HepG2 (cell line): ENCODE data around the gene FALEC. TPM values are rescaled to one million over a fixed set of nuclear protein-coding genes. Genes with fewer than 3 reads are reported as not detected.

ENCODE experiments used
- CENPT ChIP-seq: sonication (generic); formaldehyde crosslinking; IDR thresholded peaks from 2 replicates; pipeline ENCODE4 v1.8.0; 2022; ENCODE audit warnings: low read depth, mild to moderate bottlenecking, moderate library complexity, missing genetic modification reagents
- MTF1 ChIP-seq: sonication (generic); formaldehyde crosslinking; IDR thresholded peaks from 2 replicates; pipeline ENCODE4 v1.5.0; 2020; ENCODE audit warnings: missing genetic modification reagents
- NFE2L2 ChIP-seq: fragments of 150-350 bp; IDR thresholded peaks from 2 replicates; pipeline ENCODE4 v1.6.1; 2014; ENCODE audit warnings: low read length
- SAFB2 ChIP-seq: sonication (generic); formaldehyde crosslinking; IDR thresholded peaks from 2 replicates; pipeline ENCODE4 v1.5.1; 2020; ENCODE audit warnings: missing genetic modification reagents, low read depth, mild to moderate bottlenecking, borderline replicate concordance
- SMYD3 ChIP-seq: sonication (generic); formaldehyde crosslinking; IDR thresholded peaks from 2 replicates; pipeline ENCODE4 v1.8.1; 2023; ENCODE audit warnings: mild to moderate bottlenecking, missing genetic modification reagents
- UBTF ChIP-seq: sonication (generic); formaldehyde crosslinking; IDR thresholded peaks from 2 replicates; pipeline ENCODE4 v1.4.0; 2020; ENCODE audit warnings: mild to moderate bottlenecking, missing genetic modification reagents
- ZBTB33 ChIP-seq: sonication (generic); formaldehyde crosslinking; IDR thresholded peaks from 2 replicates; pipeline ENCODE4 v1.4.0; 2020; ENCODE audit warnings: missing genetic modification reagents
- ZNF276 ChIP-seq: sonication (generic); formaldehyde crosslinking; IDR thresholded peaks from 2 replicates; pipeline ENCODE4 v1.4.0; 2020; ENCODE audit warnings: mild to moderate bottlenecking, low read depth, missing genetic modification reagents
- ZNF484 ChIP-seq: sonication (generic); formaldehyde crosslinking; IDR thresholded peaks from 2 replicates; pipeline ENCODE4 v1.5.1; 2020; ENCODE audit warnings: mild to moderate bottlenecking, low read depth, missing genetic modification reagents, borderline replicate concordance
- ZNF687 ChIP-seq: sonication (generic); formaldehyde crosslinking; IDR thresholded peaks from 2 replicates; pipeline ENCODE4 v1.5.1; 2020; ENCODE audit warnings: mild to moderate bottlenecking, missing genetic modification reagents, moderate library complexity
- polyA plus RNA-seq, 8 experiments: library from polyadenylated mRNA; depleted of rRNA in 3 of 8; stranded (reverse) in 7 of 8; unstranded in 1 of 8; fragments of >200 nt; fragmentation: Illumina TruSeq in 4 of 8; extraction: Trizol in 4 of 8; gene quantifications; 2 replicates each; pipeline versions ENCODE4 v1.2.1 to v1.2.3, GENCODE V29; 2011 to 2016; ENCODE audit warnings: low read depth in 4 of 8, missing spikeins in 1 of 8, mixed read lengths in 1 of 8; ENCODE audit not compliant: insufficient read depth in 1 of 8
- total RNA-seq, 5 experiments: library from RNA; depleted of rRNA; stranded (reverse); fragments of >200 nt; fragmentation: Illumina TruSeq; extraction: Trizol; gene quantifications; 2 replicates each; pipeline ENCODE4 v1.2.3, GENCODE V29; 2016; ENCODE audit warnings: low read depth in 1 of 5
- TF ChIP-seq, protein P1 (sequence below): IDR thresholded peaks from 2 replicates; pipeline ENCODE4 v1.6.1; 2016; ENCODE audit warnings: low read depth
- TF ChIP-seq, protein P2 (sequence below): sonication (generic); formaldehyde crosslinking; IDR thresholded peaks from 2 replicates; pipeline ENCODE4 v1.5.1; 2020; ENCODE audit warnings: missing genetic modification reagents, mild to moderate bottlenecking, borderline replicate concordance

Gene FALEC
- total and polyA plus RNA-seq, 2 of the 13 experiments (the other 11 are each of a cell fraction or from before 2014, with no cell fraction given): 0.33 to 0.71 TPM

DNA sequence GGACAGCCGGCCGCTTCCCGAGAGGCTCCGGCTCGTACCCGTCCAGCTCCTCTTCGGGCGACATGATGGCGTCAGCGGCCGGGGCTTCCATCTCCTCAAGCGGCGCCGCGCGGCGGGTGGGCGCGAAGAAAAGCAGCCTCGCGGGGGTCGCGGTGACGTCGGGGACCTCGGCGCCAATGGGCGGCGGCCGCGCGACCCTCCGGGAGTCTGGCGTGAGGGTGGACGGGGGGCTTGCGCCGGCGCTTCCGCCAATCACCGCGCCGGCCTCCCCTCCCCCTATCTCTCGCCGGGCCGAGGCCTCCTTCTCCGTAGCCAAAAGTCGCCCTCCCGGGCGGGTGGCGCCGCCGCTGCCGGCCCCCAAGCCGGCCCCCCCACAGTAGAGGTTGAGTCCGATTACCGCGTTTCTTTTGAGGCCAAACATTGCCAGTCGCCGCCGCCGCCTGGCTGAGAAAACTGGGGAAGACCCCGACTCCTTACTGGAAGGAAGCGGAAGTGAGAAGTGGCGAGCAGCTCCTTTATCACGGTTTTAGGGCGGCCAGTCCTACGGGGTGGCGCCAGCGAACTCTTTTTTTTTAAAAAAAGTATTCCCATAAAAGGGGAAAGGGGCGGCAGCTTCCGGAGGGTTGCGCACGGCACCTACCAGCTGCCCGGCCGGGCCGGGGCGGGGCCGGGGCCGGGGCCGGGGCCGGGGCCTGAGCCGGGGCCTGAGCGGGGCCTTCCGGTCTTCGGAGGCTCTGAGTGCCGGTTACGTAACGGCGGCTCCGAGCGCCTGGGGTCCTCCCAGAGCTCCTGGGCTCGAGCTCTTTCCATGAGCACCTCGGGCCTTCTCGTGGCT, 63.8 kb downstream of the FALEC start, which contains the start of gene MCL1 (continued):
- TF ChIP-seq ZNF276 (no peak; the same call in 1 of the 2 replicates), UBTF (CRISPR knock-in tag) (peak; percentile 59; the same call in 1 of the 2 replicates), NFE2L2 (no peak), SMYD3 (no peak), MTF1 (CRISPR knock-in tag) (peak; percentile 99), ZNF484 (CRISPR knock-in tag) (no peak), SAFB2 (CRISPR knock-in tag) (peak; percentile 35; the same call in 1 of the 2 replicates), ZNF687 (peak; percentile 76), ZBTB33 (CRISPR knock-in tag) (no peak), CENPT (CRISPR knock-in tag) (no peak)
- TF ChIP-seq, protein P1, sequence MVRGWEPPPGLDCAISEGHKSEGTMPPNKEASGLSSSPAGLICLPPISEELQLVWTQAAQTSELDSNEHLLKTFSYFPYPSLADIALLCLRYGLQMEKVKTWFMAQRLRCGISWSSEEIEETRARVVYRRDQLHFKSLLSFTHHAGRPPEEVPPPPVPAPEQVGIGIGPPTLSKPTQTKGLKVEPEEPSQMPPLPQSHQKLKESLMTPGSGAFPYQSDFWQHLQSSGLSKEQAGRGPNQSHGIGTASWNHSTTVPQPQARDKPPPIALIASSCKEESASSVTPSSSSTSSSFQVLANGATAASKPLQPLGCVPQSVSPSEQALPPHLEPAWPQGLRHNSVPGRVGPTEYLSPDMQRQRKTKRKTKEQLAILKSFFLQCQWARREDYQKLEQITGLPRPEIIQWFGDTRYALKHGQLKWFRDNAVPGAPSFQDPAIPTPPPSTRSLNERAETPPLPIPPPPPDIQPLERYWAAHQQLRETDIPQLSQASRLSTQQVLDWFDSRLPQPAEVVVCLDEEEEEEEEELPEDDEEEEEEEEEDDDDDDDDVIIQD (CRISPR knock-in tag): no peak
- TF ChIP-seq, protein P2, sequence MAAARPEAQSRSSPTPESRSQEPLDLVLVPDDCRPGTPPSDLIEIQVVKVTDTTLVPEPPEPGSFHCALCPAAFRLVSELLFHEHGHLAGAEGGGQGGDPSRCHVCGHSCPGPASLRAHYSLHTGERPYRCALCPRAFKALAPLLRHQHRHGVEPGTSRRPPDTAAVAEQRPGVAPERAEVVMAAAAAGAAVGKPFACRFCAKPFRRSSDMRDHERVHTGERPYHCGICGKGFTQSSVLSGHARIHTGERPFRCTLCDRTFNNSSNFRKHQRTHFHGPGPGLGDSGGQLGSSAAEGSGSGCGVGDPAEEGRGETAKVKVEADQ: 0 out of 2 replicates have a peak, but pooled peaks have one; percentile 20
